ENCODE measurements around the gene GLO1. TPM values are rescaled to one million over a fixed set of nuclear protein-coding genes. Genes with fewer than 3 reads are reported as not detected.

GLO1 gene
- total and polyA plus RNA-seq, 2 donors (not counting 3 experiments of a cell fraction or from before 2014, with no cell fraction given) = 70.3 to 120 TPM

DNA sequence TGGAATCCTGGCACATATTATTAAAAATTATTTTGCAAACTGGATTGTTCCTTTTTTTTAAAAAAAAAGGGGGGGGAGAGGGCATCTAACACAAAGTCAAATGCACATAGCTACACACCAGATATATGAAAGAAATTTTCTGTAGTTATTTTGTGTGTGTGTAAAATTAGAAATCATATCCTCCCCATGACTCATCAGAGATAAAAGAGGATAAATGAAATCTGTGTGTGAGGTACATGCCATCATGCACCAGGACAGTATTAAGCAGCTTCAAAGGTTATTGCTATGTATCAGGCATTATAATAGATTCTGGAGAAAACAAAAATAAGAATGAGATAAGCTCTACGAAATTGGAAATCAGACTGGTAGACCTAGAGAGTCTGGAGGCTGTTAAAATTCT, 68.4 kb downstream of the GLO1 start:
- Histone ChIP-seq H3K4me2 (ENCODE audit: insufficient read depth, low read length) (no peak overlapping the region), H2AFZ (ENCODE audit: low read depth, low read length) (no peak overlapping the region), H3K9me1 (replicated peaks; ENCODE audit: control insufficient read depth, extremely low read depth, insufficient read depth, low read length) (no peaks in the 10 kb centered on the region), H3K27ac (ENCODE audit: insufficient read depth, low read depth, low read length) (no peak overlapping the region), H3K27me3 (ENCODE audit: control insufficient read depth in 2 of 2, insufficient read depth in 2 of 2, low read length in 2 of 2) (no peaks in the 10 kb centered on the region), H4K20me1 (replicated peaks; ENCODE audit: control insufficient read depth, extremely low read depth, insufficient read depth, low read length) (peaks cover 2% of the 10 kb centered on the region), H3K36me3 (ENCODE audit: control insufficient read depth in 2 of 2, extremely low read depth in 1 of 2, insufficient read depth in 2 of 2, low read length in 2 of 2) (no peaks in the 10 kb centered on the region), H3K79me2 (ENCODE audit: control insufficient read depth, insufficient read depth, low read length) (peaks cover 5% of the 10 kb centered on the region), H3K4me3 (replicated peaks in 1 of 3; ENCODE audit: insufficient read depth in 1 of 3, low read depth in 1 of 3, low read length in 3 of 3) (no peak overlapping the region), H3K9ac (replicated peaks; ENCODE audit: extremely low read depth, insufficient read depth, low read length) (no peak overlapping the region), H3K4me1 (ENCODE audit: control insufficient read depth, extremely low read depth, insufficient read depth, low read length) (peaks cover 17% of the 10 kb centered on the region), H3K9me3 (replicated peaks; ENCODE audit: control insufficient read depth, insufficient read depth, low read length) (no peaks in the 10 kb centered on the region)
- DNase-seq (ENCODE audit: low read depth, low spot score) (peak; percentile 14), FAIRE-seq (no peak)
- no TSS peak for BruUV-seq (replicated peaks)
- ChIA-PET CTCF (interaction anchor here (0.7 to 1.2 kb wide), 5 partner anchors 12 to 140 kb away, joined by 3 to 4 read pairs (median 3); no protein-coding TSS in a partner anchor), POLR2A (interaction anchor here (0.7 kb wide), 1 partner anchor 328 kb away, joined by 4 read pairs; no protein-coding TSS in a partner anchor)
- intact Hi-C loops (cut with micrococcal nuclease) = no loop called here
- dilution Hi-C loops (cut with MboI; ENCODE audit: extremely low pct_ligation_motif_present, low sequenced_read_pairs) = no loop called here
- peak; percentile 28 for TF ChIP-seq JUN (IDR thresholded peaks at IDR 0.05; ENCODE audit: borderline replicate concordance, insufficient read depth, insufficient read length, low read depth)
- TF ChIP-seq MYC (IDR thresholded peaks at IDR 0.05; ENCODE audit: low read depth, low read length) = no peak
- no peak for TF ChIP-seq GATA2 (IDR thresholded peaks at IDR 0.05; ENCODE audit: insufficient read depth, insufficient read length, low read depth, low read length)
- TF ChIP-seq FOS (IDR thresholded peaks at IDR 0.05; ENCODE audit: borderline replicate concordance, insufficient read depth, low read length) = peak; percentile 56
- TF ChIP-seq POLR2A (IDR thresholded peaks at IDR 0.05; ENCODE audit: low read depth, low read length) = no peak

DNA sequence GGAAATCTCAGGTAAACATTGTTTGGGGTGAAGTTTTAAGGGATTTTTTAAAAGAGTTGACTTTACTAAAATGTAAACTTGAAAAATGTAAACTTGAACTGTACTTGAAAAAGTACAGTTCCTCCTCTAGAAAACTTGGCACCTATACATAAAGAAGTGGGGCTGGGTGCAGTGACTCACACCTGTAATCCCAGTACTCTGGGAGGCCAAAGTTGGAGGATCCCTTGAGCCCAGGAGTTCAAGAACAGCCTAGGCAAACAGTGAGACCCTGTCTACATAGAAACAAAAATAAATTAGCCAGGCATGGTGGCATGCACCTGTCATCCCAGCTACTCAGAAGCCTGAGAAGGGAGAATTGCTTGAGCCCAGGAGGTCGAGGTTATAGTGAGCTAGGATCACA, 70.5 kb downstream of the GLO1 start:
- H3K4me2 ChIP-seq (ENCODE audit: insufficient read depth, low read length) = no peak overlapping the region
- no peak overlapping the region for H3K27ac ChIP-seq (ENCODE audit: insufficient read depth, low read depth, low read length)
- H3K4me3 ChIP-seq (replicated peaks in 1 of 3; ENCODE audit: insufficient read depth in 1 of 3, low read depth in 1 of 3, low read length in 3 of 3) = no peak overlapping the region
- ChIA-PET CTCF (interaction anchor here (0.5 kb wide), 1 partner anchor 361 kb away, joined by 3 read pairs; no protein-coding TSS in a partner anchor), POLR2A (no interaction called here)
- peaks cover 5% of the 10 kb centered on the region for H3K79me2 ChIP-seq (ENCODE audit: control insufficient read depth, insufficient read depth, low read length)
- no peaks in the 10 kb centered on the region for H3K27me3 ChIP-seq (ENCODE audit: control insufficient read depth in 2 of 2, insufficient read depth in 2 of 2, low read length in 2 of 2)
- DNase-seq (ENCODE audit: low read depth, low spot score) (no peak), FAIRE-seq (no peak)
- no peaks in the 10 kb centered on the region for H3K9me1 ChIP-seq (replicated peaks; ENCODE audit: control insufficient read depth, extremely low read depth, insufficient read depth, low read length)
- H3K36me3 ChIP-seq (ENCODE audit: control insufficient read depth in 2 of 2, extremely low read depth in 1 of 2, insufficient read depth in 2 of 2, low read length in 2 of 2) = no peaks in the 10 kb centered on the region
- H4K20me1 ChIP-seq (replicated peaks; ENCODE audit: control insufficient read depth, extremely low read depth, insufficient read depth, low read length) = peaks cover 2% of the 10 kb centered on the region
- H3K4me1 ChIP-seq (ENCODE audit: control insufficient read depth, extremely low read depth, insufficient read depth, low read length) = peaks cover 11% of the 10 kb centered on the region
- intact Hi-C loops (cut with micrococcal nuclease) (no loop called here), dilution Hi-C loops (cut with MboI; ENCODE audit: extremely low pct_ligation_motif_present, low sequenced_read_pairs) (no loop called here)
- TF ChIP-seq MYC (IDR thresholded peaks at IDR 0.05; ENCODE audit: low read depth, low read length) (no peak), FOS (IDR thresholded peaks at IDR 0.05; ENCODE audit: borderline replicate concordance, insufficient read depth, low read length) (no peak), GATA2 (IDR thresholded peaks at IDR 0.05; ENCODE audit: insufficient read depth, insufficient read length, low read depth, low read length) (no peak), POLR2A (IDR thresholded peaks at IDR 0.05; ENCODE audit: low read depth, low read length) (no peak)
- TF ChIP-seq, protein P1, sequence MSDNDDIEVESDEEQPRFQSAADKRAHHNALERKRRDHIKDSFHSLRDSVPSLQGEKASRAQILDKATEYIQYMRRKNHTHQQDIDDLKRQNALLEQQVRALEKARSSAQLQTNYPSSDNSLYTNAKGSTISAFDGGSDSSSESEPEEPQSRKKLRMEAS (IDR thresholded peaks at IDR 0.05; ENCODE audit: insufficient read depth, insufficient read length) = no peak
- H3K9ac ChIP-seq (replicated peaks; ENCODE audit: extremely low read depth, insufficient read depth, low read length) = no peak overlapping the region
- no peaks in the 10 kb centered on the region for H3K9me3 ChIP-seq (replicated peaks; ENCODE audit: control insufficient read depth, insufficient read depth, low read length)
- BruUV-seq (replicated peaks) = no TSS peak
- H2AFZ ChIP-seq (ENCODE audit: low read depth, low read length) = no peak overlapping the region
